IMR-90 (cell line): ENCODE data around the gene SEL1L3. TPM values are rescaled to one million over a fixed set of nuclear protein-coding genes. Genes with fewer than 3 reads are reported as not detected.

Source experiments
- ATAC-seq: fragments of 200-7000 bp; cut with Tn5 transposase; 2 replicates; pipeline ENCODE4 v1.9.1; 2020; ENCODE audit warnings: low read depth, mild to moderate bottlenecking, moderate library complexity
- BruUV-seq: library from RNA; stranded (reverse); fragments of 400-500 nt; replicated peaks from 2 replicates; lab custom pipeline; 2021; lab: Mats Ljungman, UMichigan
- CTCF ChIA-PET: fragments of 300-600 bp; formaldehyde crosslinking; extraction: SDS; loops from one replicate; lab custom pipeline; 2021; ENCODE audit warnings: antibody characterized with exemption; lab: Yijun Ruan, JAX
- POLR2A ChIA-PET: fragments of 300-600 bp; sonication (Branson Sonifier 250); formaldehyde crosslinking; loops from one replicate; lab custom pipeline; 2022; ENCODE audit warnings: antibody characterized with exemption; ENCODE audit not compliant: unreplicated experiment; lab: Charles Lee
- DNase-seq: peaks from one replicate; pipeline ENCODE4 v3.0.0; 2013
- H2AFZ ChIP-seq: replicated peaks from 2 replicates; pipeline ENCODE3; 2013; ENCODE audit warnings: low read length, mild to moderate bottlenecking; ENCODE audit not compliant: poor library complexity
- H2AK5ac ChIP-seq: 2 replicates; pipeline ENCODE4 v1.6.1; 2013; ENCODE audit warnings: low read depth, low read length, inconsistent platforms
- H2AK9ac ChIP-seq: replicated peaks from 2 replicates; pipeline ENCODE3; 2013; ENCODE audit warnings: mild to moderate bottlenecking, low read depth, low read length, moderate library complexity; ENCODE audit not compliant: poor library complexity
- H2BK120ac ChIP-seq: 2 replicates; pipeline ENCODE4 v1.6.1; 2013; ENCODE audit warnings: low read depth, low read length, inconsistent platforms
- H2BK15ac ChIP-seq: 3 replicates; pipeline ENCODE4 v1.6.1; 2013; ENCODE audit warnings: low read depth, low read length, inconsistent platforms
- H2BK20ac ChIP-seq: 2 replicates; pipeline ENCODE4 v1.6.1; 2013; ENCODE audit warnings: low read depth, mild to moderate bottlenecking, inconsistent platforms, low read length, moderate library complexity
- H2BK5ac ChIP-seq: 2 replicates; pipeline ENCODE4 v1.6.1; 2013; ENCODE audit warnings: mild to moderate bottlenecking, low read depth, low read length, inconsistent platforms; ENCODE audit not compliant: poor library complexity, severe bottlenecking
- H3K14ac ChIP-seq: replicated peaks from 2 replicates; pipeline ENCODE4 v1.6.1; 2013; ENCODE audit warnings: low read depth, low read length, inconsistent platforms
- H3K18ac ChIP-seq: 2 replicates; pipeline ENCODE4 v1.6.1; 2013; ENCODE audit warnings: low read depth, low read length, control low read depth
- H3K23ac ChIP-seq: 2 replicates; pipeline ENCODE4 v1.6.1; 2013; ENCODE audit warnings: low read depth, low read length, inconsistent platforms
- H3K27ac ChIP-seq: 2 replicates; pipeline ENCODE4 v1.5.1; 2013; ENCODE audit warnings: mild to moderate bottlenecking, control low read depth, low read length; ENCODE audit not compliant: insufficient read depth
- H3K27me3 ChIP-seq: 2 replicates; pipeline ENCODE4 v1.6.1; 2013; ENCODE audit warnings: low read length; ENCODE audit not compliant: control insufficient read depth, insufficient read depth
- H3K36me3 ChIP-seq: 2 replicates; pipeline ENCODE4 v1.6.1; 2013; ENCODE audit warnings: low read length, mixed read lengths; ENCODE audit not compliant: control insufficient read depth, insufficient read depth
- H3K4ac ChIP-seq: 2 replicates; pipeline ENCODE4 v1.6.1; 2013; ENCODE audit warnings: low read depth, low read length, inconsistent platforms
- H3K4me1 ChIP-seq: 2 replicates; pipeline ENCODE4 v1.6.1; 2013; ENCODE audit warnings: low read length, mixed read lengths; ENCODE audit not compliant: control insufficient read depth, insufficient read depth
- H3K4me2 ChIP-seq: 2 replicates; pipeline ENCODE4 v1.6.1; 2013; ENCODE audit warnings: low read depth, mild to moderate bottlenecking, control low read depth, low read length, moderate library complexity
- H3K4me3 ChIP-seq: 2 replicates; pipeline ENCODE4 v1.5.1; 2013; ENCODE audit warnings: low read depth, mild to moderate bottlenecking, control low read depth, low read length, moderate library complexity; ENCODE audit not compliant: insufficient read depth
- H3K56ac ChIP-seq: 2 replicates; pipeline ENCODE4 v1.6.1; 2013; ENCODE audit warnings: low read length, inconsistent platforms; ENCODE audit not compliant: insufficient read depth; ENCODE audit errors: extremely low read depth
- H3K79me1 ChIP-seq, 2 experiments: 2 replicates each; pipeline ENCODE4 v1.6.1; 2013; ENCODE audit warnings: low read length in 2 of 2, inconsistent platforms in 1 of 2, low read depth in 1 of 2
- H3K9ac ChIP-seq: 2 replicates; pipeline ENCODE4 v1.6.1; 2013; ENCODE audit warnings: low read depth, low read length, control low read depth
- H3K9me1 ChIP-seq: 2 replicates; pipeline ENCODE4 v1.6.1; 2013; ENCODE audit warnings: low read length, inconsistent platforms; ENCODE audit not compliant: insufficient read depth
- H3K9me3 ChIP-seq: 2 replicates; pipeline ENCODE4 v1.6.1; 2013; ENCODE audit warnings: low read length; ENCODE audit not compliant: control insufficient read depth, insufficient read depth
- H4K20me1 ChIP-seq: 2 replicates; pipeline ENCODE4 v1.6.1; 2013; ENCODE audit warnings: low read length, inconsistent platforms; ENCODE audit not compliant: insufficient read depth
- H4K5ac ChIP-seq: 2 replicates; pipeline ENCODE4 v1.6.1; 2013; ENCODE audit warnings: mild to moderate bottlenecking, low read depth, low read length, control low read depth
- H4K8ac ChIP-seq, 2 experiments: 2 replicates each; pipeline ENCODE4 v1.6.1; 2013; ENCODE audit warnings: low read depth in 2 of 2, low read length in 2 of 2, control low read depth in 1 of 2, inconsistent platforms in 1 of 2
- H4K91ac ChIP-seq: 2 replicates; pipeline ENCODE4 v1.6.1; 2013; ENCODE audit warnings: low read depth, low read length, inconsistent platforms; ENCODE audit not compliant: insufficient read depth
- MXI1 ChIP-seq: IDR thresholded peaks from 2 replicates; pipeline ENCODE4 v1.6.1; 2012; ENCODE audit warnings: low read depth, mild to moderate bottlenecking, low read length, moderate library complexity, borderline replicate concordance
- WGBS, 2 experiments: methylation state at CpG; one replicate each; pipeline versions ENCODE4 v1.1.5 to v1.1.7; 2013; ENCODE audit warnings: missing lambda C conversion rate in 2 of 2; ENCODE audit not compliant: insufficient read length in 1 of 2; ENCODE audit errors: extremely low coverage in 2 of 2; 5-methylcytosine and 5-hydroxymethylcytosine counted together
- dilution Hi-C: fragments of 300-500 bp; cut with HindIII; formaldehyde crosslinking; loops from one replicate; pipeline ENCODE4 v1.14.3; 2018; ENCODE audit warnings: low sequenced_read_pairs; ENCODE audit not compliant: unreplicated experiment
- in situ Hi-C: fragments of 300-500 bp; cut with MboI; formaldehyde crosslinking; loops from 3 replicates; pipeline ENCODE4 v1.14.3; 2019; ENCODE audit warnings: low sequenced_read_pairs, inconsistent platforms, mixed read lengths
- intact Hi-C: fragments of 100-400 bp; cut with micrococcal nuclease; formaldehyde crosslinking; loops from 2 replicates; pipeline ENCODE4 v1.10.0; 2022
- polyA plus RNA-seq, 3 experiments: library from polyadenylated mRNA; depleted of rRNA; stranded (reverse); fragments of >200 nt; gene quantifications; 2 replicates each; pipeline ENCODE4 v1.2.3, GENCODE V29; 2012; ENCODE audit warnings: low replicate concordance in 1 of 3
- total RNA-seq: library from RNA; depleted of rRNA; stranded (reverse); fragments of >200 nt; gene quantifications from 2 replicates; pipeline ENCODE4 v1.2.3, GENCODE V29; 2012
- TF ChIP-seq, protein P1 (sequence below): fragments of 150-350 bp; IDR thresholded peaks from 2 replicates; pipeline ENCODE4 v1.6.1; 2017; ENCODE audit warnings: mild to moderate bottlenecking, antibody characterized with exemption, low read length, low read depth

The SEL1L3 gene
- total and polyA plus RNA-seq, 2 of the 4 experiments (the other 2 are of a cell fraction), result 16.4 to 43.7 TPM

DNA sequence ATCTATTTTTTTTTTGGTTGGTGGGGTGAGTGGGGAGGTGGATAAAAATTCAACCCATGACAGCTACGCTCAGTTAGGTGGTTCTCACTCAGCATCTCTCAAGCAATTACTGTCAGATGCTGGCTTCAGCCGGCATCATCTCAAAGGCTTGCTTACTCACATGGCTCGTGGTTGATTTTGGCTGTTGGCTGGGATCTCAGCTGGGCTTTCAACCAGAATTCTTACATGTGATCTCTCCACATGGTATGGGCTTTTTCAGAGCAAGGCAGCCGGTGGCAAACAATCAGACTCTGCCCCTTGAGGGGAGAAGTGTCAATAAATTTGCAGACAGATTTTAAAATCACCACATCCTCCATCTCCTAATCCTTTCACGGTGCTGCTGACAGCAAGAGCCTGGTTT is 159.9 kb downstream of the SEL1L3 start:
- Histone ChIP-seq H3K14ac (no peak overlapping the region), H3K4me2 (no peak overlapping the region), H2BK5ac (no peak overlapping the region), H2BK120ac (no peak overlapping the region), H4K20me1 (no peaks in the 10 kb centered on the region), H3K23ac (no peak overlapping the region), H3K9me3 (no peaks in the 10 kb centered on the region), H2AK5ac (no peak overlapping the region), H3K79me1 (no peaks in the 10 kb centered on the region), H3K27me3 (peaks cover 2% of the 10 kb centered on the region; the same call in 1 of the 2 replicates), H2BK20ac (no peak overlapping the region), H2BK15ac (no peak overlapping the region), H3K27ac (no peak overlapping the region), H3K9me1 (no peaks in the 10 kb centered on the region), H3K18ac (no peak overlapping the region), H3K9ac (no peak overlapping the region), H3K36me3 (no peaks in the 10 kb centered on the region), H2AK9ac (no peak overlapping the region), H2AFZ (no peak overlapping the region), H3K4ac (no peak overlapping the region), H4K5ac (no peak overlapping the region), H4K8ac (no peak overlapping the region), H4K91ac (no peak overlapping the region), H3K56ac (no peak overlapping the region), H3K4me1 (no peaks in the 10 kb centered on the region), H3K4me3 (no peak overlapping the region)
- WGBS, 2 experiments, result no CpG with 5 or more reads among the region's 5 CpGs
- no peak for TF ChIP-seq MXI1
- TF ChIP-seq, protein P1, sequence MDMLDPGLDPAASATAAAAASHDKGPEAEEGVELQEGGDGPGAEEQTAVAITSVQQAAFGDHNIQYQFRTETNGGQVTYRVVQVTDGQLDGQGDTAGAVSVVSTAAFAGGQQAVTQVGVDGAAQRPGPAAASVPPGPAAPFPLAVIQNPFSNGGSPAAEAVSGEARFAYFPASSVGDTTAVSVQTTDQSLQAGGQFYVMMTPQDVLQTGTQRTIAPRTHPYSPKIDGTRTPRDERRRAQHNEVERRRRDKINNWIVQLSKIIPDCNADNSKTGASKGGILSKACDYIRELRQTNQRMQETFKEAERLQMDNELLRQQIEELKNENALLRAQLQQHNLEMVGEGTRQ, result peak; percentile 15; the same call in 1 of the 2 replicates
- ChIA-PET POLR2A (no interaction called here), CTCF (interaction anchor here (1.6 kb wide), 1 partner anchor 13 kb away, joined by 4 read pairs; no protein-coding TSS in a partner anchor)
- dilution Hi-C loops (no loop called here), in situ Hi-C loops (no loop called here), intact Hi-C loops (no loop called here)
- no TSS peak for BruUV-seq
- peak; percentile 67 for DNase-seq
- ATAC-seq, result peak; percentile 32
